Testis (tissue), 3 donors: ENCODE data around the gene FAM120A. TPM values are rescaled to one million over a fixed set of nuclear protein-coding genes. Genes with fewer than 3 reads are reported as not detected.

ENCODE experiments used
- DNase-seq: peaks from one replicate; pipeline ENCODE4 v3.0.0-alpha.2; 2019
- H3K27ac ChIP-seq, 2 donors: fragments of 200-600 bp; sonication (generic); one replicate each; pipeline ENCODE4 v1.5.1; 2019
- H3K27me3 ChIP-seq: fragments of 200-600 bp; sonication (generic); one replicate; pipeline ENCODE4 v1.5.1; 2019
- H3K36me3 ChIP-seq: fragments of 200-600 bp; sonication (generic); one replicate; pipeline ENCODE4 v1.5.1; 2017; ENCODE audit warnings: low read depth; ENCODE audit errors: missing control alignments
- H3K4me1 ChIP-seq: fragments of 200-600 bp; sonication (generic); one replicate; pipeline ENCODE4 v1.5.1; 2019
- H3K4me3 ChIP-seq, 2 donors: fragments of 200-600 bp; sonication (generic); one replicate each; pipeline ENCODE4 v1.5.1; 2017 to 2019
- H3K9me3 ChIP-seq: fragments of 200-600 bp; sonication (generic); one replicate; pipeline ENCODE4 v1.5.1; 2017
- CTCF ChIP-seq, 3 experiments: fragments of 450-650 bp in 2 of 3; fragments of 200-600 bp in 1 of 3; sonication (generic) in 1 of 3; IDR thresholded peaks; one replicate each; pipeline ENCODE4 v1.5.1; 2016 to 2019; ENCODE audit warnings: antibody characterized with exemption in 3 of 3, mild to moderate bottlenecking in 2 of 3, moderate library complexity in 1 of 3
- POLR2A ChIP-seq: fragments of 450-650 bp; IDR thresholded peaks from one replicate; pipeline ENCODE4 v1.6.1; 2017; ENCODE audit warnings: antibody characterized with exemption, mild to moderate bottlenecking, moderate library complexity
- WGBS, 2 donors: methylation state at CpG; one replicate each; pipeline ENCODE4 v1.1.5; 2018; 5-methylcytosine and 5-hydroxymethylcytosine counted together
- intact Hi-C: fragments of 100-400 bp; cut with DNase I; formaldehyde crosslinking; loops from one replicate; pipeline ENCODE4 v1.15.1; 2023; ENCODE audit warnings: low total_unique reads
- polyA plus RNA-seq: library from polyadenylated mRNA; stranded (reverse); fragments of 350-450 nt; fragmentation: Illumina TruSeq; extraction: RNeasy Lipid Tissue Mini Kit (QIAGEN cat#74804); gene quantifications from one replicate; pipeline ENCODE4 v1.2.3, GENCODE V29; 2014; ENCODE audit warnings: low read depth, low replicate concordance; ENCODE audit not compliant: insufficient read depth
- total RNA-seq, 2 donors: library from RNA; depleted of rRNA; stranded (reverse); fragments of >200 nt; gene quantifications; one replicate each; pipeline ENCODE4 v1.2.3, GENCODE V29; 2016

FAM120A gene
- total and polyA plus RNA-seq, 3 donors from 2014 or later, result 39.3 to 81.5 (median 73.9) TPM

GRCh38 chr9:93500571-93501298 is 49.2 kb downstream of the FAM120A start:
- TF ChIP-seq POLR2A, result no peak
- TF ChIP-seq CTCF (IDR thresholded peaks at IDR 0.05), result no peak
- intact Hi-C loops, result no loop called here

GRCh38 chr9:93501406-93501805 is 49.9 kb downstream of the FAM120A start:
- intact Hi-C loops, result no loop called here
- WGBS, 2 donors, result 53 to 63% methylated on average over 4 of the region's 4 CpGs
- H3K36me3 ChIP-seq, result no peaks in the 10 kb centered on the region

More at GRCh38 chr9:93500571-93501298, 49.2 kb downstream of the FAM120A start:
- Histone ChIP-seq H3K4me3 (no peak overlapping the region), H3K9me3 (no peaks in the 10 kb centered on the region), H3K4me1 (no peaks in the 10 kb centered on the region), H3K27me3 (no peaks in the 10 kb centered on the region), H3K27ac (peak overlapping the region in 1 of 2 donors; percentile 28), H3K36me3 (no peaks in the 10 kb centered on the region)
- no peak for DNase-seq
- 80 to 88% methylated on average over 4 of the region's 4 CpGs for WGBS, 2 donors

GRCh38 chr9:93503381-93503780 is 51.9 kb downstream of the FAM120A start:
- 86 to 96% methylated on average over 4 of the region's 4 CpGs for whole genome bisulfite sequencing, 2 donors
- Histone ChIP-seq H3K27me3 (no peaks in the 10 kb centered on the region), H3K9me3 (no peaks in the 10 kb centered on the region), H3K4me3 (no peak overlapping the region), H3K4me1 (no peaks in the 10 kb centered on the region), H3K27ac (no peak overlapping the region), H3K36me3 (no peaks in the 10 kb centered on the region)
- no peak for TF ChIP-seq CTCF (IDR thresholded peaks at IDR 0.05)
- intact Hi-C loops, result no loop called here
- no peak for DNase-seq

More at GRCh38 chr9:93501406-93501805, 49.9 kb downstream of the FAM120A start:
- no peak for TF ChIP-seq CTCF (IDR thresholded peaks at IDR 0.05)
- TF ChIP-seq POLR2A, result no peak
- H3K27me3 ChIP-seq, result no peaks in the 10 kb centered on the region
- no peaks in the 10 kb centered on the region for H3K4me1 ChIP-seq
- H3K4me3 ChIP-seq, result no peak overlapping the region
- H3K9me3 ChIP-seq, result no peaks in the 10 kb centered on the region
- no peak for DNase-seq
- H3K27ac ChIP-seq, result no peak overlapping the region

GRCh38 chr9:93505541-93506132 is 54.2 kb downstream of the FAM120A start:
- Histone ChIP-seq H3K27ac (no peak overlapping the region), H3K27me3 (no peaks in the 10 kb centered on the region), H3K4me3 (no peak overlapping the region), H3K4me1 (no peaks in the 10 kb centered on the region), H3K36me3 (no peaks in the 10 kb centered on the region), H3K9me3 (no peaks in the 10 kb centered on the region)
- DNase-seq, result no peak
- no peak for TF ChIP-seq CTCF (IDR thresholded peaks at IDR 0.05)
- TF ChIP-seq POLR2A, result no peak
- 76 to 83% methylated on average over 4 of the region's 4 CpGs for WGBS, 2 donors
- intact Hi-C loops, result no loop called here
